Upper lobe of left lung (tissue), 4 donors: ENCODE measurements around the gene GPR15.

ENCODE experiments used
- POLR2A ChIP-seq, 4 donors: fragments of 450-650 bp; IDR thresholded peaks; one replicate each; pipeline ENCODE4 v1.5.1; 2016 to 2017; ENCODE audit warnings: antibody characterized with exemption in 4 of 4, mild to moderate bottlenecking in 2 of 4
- TF ChIP-seq, protein P1 (sequence below), 6 experiments: fragments of 450-650 bp in 4 of 6; fragments of 200-600 bp in 2 of 6; sonication (generic) in 2 of 6; IDR thresholded peaks; one replicate each; pipeline ENCODE4 v1.5.1; 2016 to 2019; ENCODE audit warnings: antibody characterized with exemption in 6 of 6

DNA sequence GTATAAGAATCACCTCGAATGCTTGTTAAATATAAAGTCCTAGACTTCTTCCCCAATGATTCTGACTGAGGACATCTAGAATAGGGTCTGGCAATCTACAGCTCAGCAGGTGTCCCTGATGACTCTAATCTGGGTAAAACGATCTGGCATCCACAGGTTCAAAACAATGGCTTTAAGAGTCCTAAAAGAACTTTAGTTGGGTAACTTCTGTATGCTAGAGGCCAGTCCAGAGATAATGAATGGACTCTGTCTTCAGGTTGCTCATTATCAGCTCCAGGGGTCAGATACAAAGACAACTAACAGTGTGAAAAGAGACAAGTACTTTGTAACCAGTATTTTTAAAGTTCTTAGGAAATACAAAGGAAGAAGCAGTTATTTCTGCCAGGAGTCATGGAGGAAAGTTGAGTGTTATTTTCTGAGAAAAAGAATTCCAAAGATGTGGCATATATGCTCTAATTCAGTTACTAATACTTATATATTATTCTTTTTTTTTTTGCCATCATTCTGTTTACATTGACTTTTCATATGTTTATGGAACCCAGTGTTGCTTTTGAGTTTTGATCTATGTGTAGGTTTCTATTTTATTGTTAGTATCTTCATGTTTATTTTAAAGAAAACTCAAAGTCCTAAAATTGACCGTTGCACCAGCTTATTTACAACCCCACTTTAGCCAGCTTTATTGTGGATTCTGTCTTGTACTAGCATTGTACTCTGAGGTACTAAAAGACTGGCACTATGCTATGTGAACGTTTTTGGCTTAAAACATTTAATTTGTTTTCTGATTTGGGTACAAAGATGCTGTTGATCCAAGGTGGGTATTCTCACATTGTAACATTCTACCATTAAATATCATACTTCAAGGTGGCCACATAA is 3.1 kb upstream of the GPR15 start:
- TF ChIP-seq POLR2A (IDR thresholded peaks at IDR 0.05) = no peak
- TF ChIP-seq, protein P1, sequence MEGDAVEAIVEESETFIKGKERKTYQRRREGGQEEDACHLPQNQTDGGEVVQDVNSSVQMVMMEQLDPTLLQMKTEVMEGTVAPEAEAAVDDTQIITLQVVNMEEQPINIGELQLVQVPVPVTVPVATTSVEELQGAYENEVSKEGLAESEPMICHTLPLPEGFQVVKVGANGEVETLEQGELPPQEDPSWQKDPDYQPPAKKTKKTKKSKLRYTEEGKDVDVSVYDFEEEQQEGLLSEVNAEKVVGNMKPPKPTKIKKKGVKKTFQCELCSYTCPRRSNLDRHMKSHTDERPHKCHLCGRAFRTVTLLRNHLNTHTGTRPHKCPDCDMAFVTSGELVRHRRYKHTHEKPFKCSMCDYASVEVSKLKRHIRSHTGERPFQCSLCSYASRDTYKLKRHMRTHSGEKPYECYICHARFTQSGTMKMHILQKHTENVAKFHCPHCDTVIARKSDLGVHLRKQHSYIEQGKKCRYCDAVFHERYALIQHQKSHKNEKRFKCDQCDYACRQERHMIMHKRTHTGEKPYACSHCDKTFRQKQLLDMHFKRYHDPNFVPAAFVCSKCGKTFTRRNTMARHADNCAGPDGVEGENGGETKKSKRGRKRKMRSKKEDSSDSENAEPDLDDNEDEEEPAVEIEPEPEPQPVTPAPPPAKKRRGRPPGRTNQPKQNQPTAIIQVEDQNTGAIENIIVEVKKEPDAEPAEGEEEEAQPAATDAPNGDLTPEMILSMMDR (IDR thresholded peaks at IDR 0.05) = no peak
